ENCODE measurements around the gene ARL8B.

- TF ChIP-seq CTCF (IDR thresholded peaks at IDR 0.05; ENCODE audit: insufficient read depth, low read length) = no peak
- TF ChIP-seq REST (IDR thresholded peaks at IDR 0.05; ENCODE audit: insufficient replicate concordance, low read depth) = no peak
- TF ChIP-seq GABPA (IDR thresholded peaks at IDR 0.05; ENCODE audit: low read depth) = no peak
These were observed 39.1 kb downstream of the ARL8B start for GRCh38 chr3:5160940-5161858.

All from HL-60 (cell line).